Activated CD8-positive, alpha-beta memory T cell treated with anti-CD3 and anti-CD28 coated beads for 36 hours (primary cell): ENCODE data around the gene DNAJA4. TPM values are rescaled to one million over a fixed set of nuclear protein-coding genes. Genes with fewer than 3 reads are reported as not detected.

Experiments
- CTCF ChIA-PET: fragments of 350-600 bp; sonication (Branson Sonifier 250); formaldehyde crosslinking; loops from one replicate; lab custom pipeline; 2021; ENCODE audit warnings: antibody characterized with exemption; lab: Charles Lee
- POLR2A ChIA-PET: fragments of 350-600 bp; sonication (Branson Sonifier 250); formaldehyde crosslinking; loops from one replicate; lab custom pipeline; 2021; ENCODE audit warnings: antibody characterized with exemption; lab: Charles Lee
- total RNA-seq, 2 experiments: library from RNA; stranded (reverse); gene quantifications; one replicate each; pipeline ENCODE4 v1.2.3, GENCODE V29; 2021

The DNAJA4 gene
- total RNA-seq, 2 experiments from 2014 or later: 36.1 to 38.8 TPM

- ChIA-PET POLR2A (interaction anchor here (0.6 to 3.2 kb wide), 4 partner anchors 34 to 496 kb away, joined by 3 to 16 read pairs (median 5); partner anchors contain the start of genes IDH3A and SKIC8), CTCF (interaction anchor here (0.9 to 2.2 kb wide), 3 partner anchors 24 to 157 kb away, joined by 3 to 10 read pairs (median 3); no protein-coding TSS in a partner anchor)
Measured at GRCh38 chr15:78265137-78265460, 737 bp downstream of the DNAJA4 start.

- POLR2A ChIA-PET: interaction anchor here (1.6 to 3.2 kb wide), 2 partner anchors 34 to 171 kb away, joined by 4 to 16 read pairs; partner anchors contain the start of gene SKIC8
- CTCF ChIA-PET: interaction anchor here (0.8 to 2.2 kb wide), 4 partner anchors 24 to 157 kb away, joined by 3 to 10 read pairs (median 3); no protein-coding TSS in a partner anchor
Measured at GRCh38 chr15:78265752-78266224, 1.4 kb downstream of the DNAJA4 start.

- POLR2A ChIA-PET: interaction anchor here (3.2 kb wide), 1 partner anchor 33 kb away, joined by 16 read pairs; the partner anchor contains the start of gene SKIC8
- CTCF ChIA-PET: interaction anchor here (0.8 to 2.2 kb wide), 3 partner anchors 25 to 149 kb away, joined by 3 to 10 read pairs (median 3); no protein-coding TSS in a partner anchor
Measured at GRCh38 chr15:78266229-78266628, 1.9 kb downstream of the DNAJA4 start.

GRCh38 chr15:78266806-78267205, 2.4 kb downstream of the DNAJA4 start:
- ChIA-PET POLR2A (interaction anchor here (3.2 kb wide), 1 partner anchor 33 kb away, joined by 16 read pairs; the partner anchor contains the start of gene SKIC8), CTCF (no interaction called here)

- ChIA-PET CTCF (interaction anchor here (0.6 kb wide), 1 partner anchor 308 kb away, joined by 3 read pairs; no protein-coding TSS in a partner anchor), POLR2A (no interaction called here)
Measured at GRCh38 chr15:78272316-78272715, 8.0 kb downstream of the DNAJA4 start.

GRCh38 chr15:78272776-78273175, 8.4 kb downstream of the DNAJA4 start:
- ChIA-PET CTCF (no interaction called here), POLR2A (no interaction called here)

GRCh38 chr15:78274994-78275393, 10.6 kb downstream of the DNAJA4 start:
- ChIA-PET POLR2A (no interaction called here), CTCF (no interaction called here)

GRCh38 chr15:78276064-78276943, 11.9 kb downstream of the DNAJA4 start:
- CTCF ChIA-PET: no interaction called here
- POLR2A ChIA-PET: no interaction called here

GRCh38 chr15:78280319-78281072, 16.1 kb downstream of the DNAJA4 start:
- ChIA-PET CTCF (interaction anchor here (0.6 kb wide), 1 partner anchor 1648 kb away, joined by 4 read pairs; no protein-coding TSS in a partner anchor), POLR2A (no interaction called here)

- CTCF ChIA-PET: interaction anchor here (1.6 kb wide), 1 partner anchor 18 kb away, joined by 4 read pairs; the partner anchor contains the start of gene DNAJA4
- POLR2A ChIA-PET: no interaction called here
Measured at GRCh38 chr15:78282324-78282723, 18.0 kb downstream of the DNAJA4 start.

GRCh38 chr15:78284758-78285157, 20.4 kb downstream of the DNAJA4 start:
- CTCF ChIA-PET: interaction anchor here (0.8 kb wide), 1 partner anchor 10 kb away, joined by 5 read pairs; no protein-coding TSS in a partner anchor
- POLR2A ChIA-PET: interaction anchor here (2.1 kb wide), 1 partner anchor 14 kb away, joined by 6 read pairs; the partner anchor contains the start of gene SKIC8

- POLR2A ChIA-PET: no interaction called here
Measured at GRCh38 chr15:78290222-78290621, 25.9 kb downstream of the DNAJA4 start.

GRCh38 chr15:78291052-78291451, 26.7 kb downstream of the DNAJA4 start:
- CTCF ChIA-PET: no interaction called here
- POLR2A ChIA-PET: no interaction called here

More at GRCh38 chr15:78290222-78290621, 25.9 kb downstream of the DNAJA4 start:
- CTCF ChIA-PET: no interaction called here

GRCh38 chr15:78291698-78292097, 27.3 kb downstream of the DNAJA4 start:
- POLR2A ChIA-PET: no interaction called here

GRCh38 chr15:78292219-78292618, 27.9 kb downstream of the DNAJA4 start:
- ChIA-PET POLR2A (no interaction called here), CTCF (no interaction called here)

More at GRCh38 chr15:78291698-78292097, 27.3 kb downstream of the DNAJA4 start:
- CTCF ChIA-PET: no interaction called here

- POLR2A ChIA-PET: interaction anchor here (0.6 to 1.9 kb wide), 13 partner anchors 8 to 1693 kb away, joined by 3 to 16 read pairs (median 5); partner anchors contain the start of genes CIB2, DNAJA4, IDH3A and IREB2
Measured at GRCh38 chr15:78299101-78299930, 35.0 kb downstream of the DNAJA4 start, which contains the start of gene SKIC8. SKIC8 (minus strand) TSS chr15:78299609; CDS start chr15:78295686, 3,923 bp downstream.

GRCh38 chr15:78301326-78301725, 37.0 kb downstream of the DNAJA4 start:
- POLR2A ChIA-PET: no interaction called here
- CTCF ChIA-PET: no interaction called here

More at GRCh38 chr15:78299101-78299930, 35.0 kb downstream of the DNAJA4 start, which contains the start of gene SKIC8:
- CTCF ChIA-PET: interaction anchor here (0.5 to 1.2 kb wide), 2 partner anchors 139 to 879 kb away, joined by 3 to 7 read pairs; partner anchors contain the start of genes HMG20A and IREB2

GRCh38 chr15:78301828-78302227, 37.5 kb downstream of the DNAJA4 start:
- POLR2A ChIA-PET: interaction anchor here (0.5 kb wide), 1 partner anchor 148 kb away, joined by 3 read pairs; no protein-coding TSS in a partner anchor
- CTCF ChIA-PET: no interaction called here
